Activated effector memory CD4-positive, alpha-beta T cell treated with anti-CD3 and anti-CD28 coated beads, Interleukin-2, amount 50 U/mL, for 16 hours (primary cell): ENCODE results near the gene PKD1.

ENCODE experiments used
- DNase-seq: peaks from one replicate; pipeline ENCODE4 v3.0.0-alpha.2; 2020

Gene PKD1

GRCh38 chr16:2167068-2167638 lies 31.5 kb upstream of the PKD1 start:
- no peak for DNase-seq

- no peak for DNase-seq
Measured at GRCh38 chr16:2166263-2167067, 30.8 kb upstream of the PKD1 start.

- DNase-seq, result no peak
Measured at GRCh38 chr16:2165861-2166260, 30.2 kb upstream of the PKD1 start.

- DNase-seq, result no peak
Measured at GRCh38 chr16:2163211-2163881, 27.6 kb upstream of the PKD1 start.

GRCh38 chr16:2162676-2163118 lies 27.0 kb upstream of the PKD1 start:
- DNase-seq, result no peak

- DNase-seq, result no peak
Measured at GRCh38 chr16:2161911-2162310, 26.2 kb upstream of the PKD1 start.

GRCh38 chr16:2160915-2161551 lies 25.3 kb upstream of the PKD1 start:
- no peak for DNase-seq

- no peak for DNase-seq
Measured at GRCh38 chr16:2159175-2159838, 23.6 kb upstream of the PKD1 start.

GRCh38 chr16:2158262-2158638 lies 22.6 kb upstream of the PKD1 start:
- no peak for DNase-seq

GRCh38 chr16:2157480-2158261 lies 22.0 kb upstream of the PKD1 start:
- DNase-seq, result no peak

GRCh38 chr16:2156849-2157224 lies 21.1 kb upstream of the PKD1 start:
- no peak for DNase-seq

GRCh38 chr16:2155977-2156848 lies 20.5 kb upstream of the PKD1 start:
- DNase-seq, result no peak

GRCh38 chr16:2155091-2155950 lies 19.6 kb upstream of the PKD1 start, which contains the start of gene TRAF7:
Gene TRAF7, plus strand, starts transcription at chr16:2155782. Its CDS starts 8,139 bp downstream, at chr16:2163921.
- peak; percentile 99 for DNase-seq

GRCh38 chr16:2154533-2155090 lies 18.9 kb upstream of the PKD1 start:
- DNase-seq, result no peak

GRCh38 chr16:2152695-2153506 lies 17.2 kb upstream of the PKD1 start:
- no peak for DNase-seq

- no peak for DNase-seq
Measured at GRCh38 chr16:2151188-2152091, 15.7 kb upstream of the PKD1 start.

GRCh38 chr16:2150418-2151187 lies 14.9 kb upstream of the PKD1 start:
- DNase-seq, result no peak
